Spleen (tissue), 11 donors: ENCODE results near the gene CREM. TPM values are rescaled to one million over a fixed set of nuclear protein-coding genes. Genes with fewer than 3 reads are reported as not detected.

ENCODE experiments used
- DNase-seq: peaks from one replicate; pipeline ENCODE4 v3.0.0-alpha.2; 2020
- H3K27ac ChIP-seq, 8 donors: fragments of 200-600 bp; sonication (generic) in 7 of 8; 1 replicate in 4 of 8; 2 replicates in 4 of 8; pipeline versions ENCODE4 v1.5.0 to v1.8.0; 2016 to 2021; ENCODE audit warnings: inconsistent platforms in 4 of 8, mild to moderate bottlenecking in 4 of 8, moderate library complexity in 1 of 8
- H3K27me3 ChIP-seq, 7 donors: fragments of 200-600 bp; sonication (generic) in 6 of 7; replicated peaks in 1 of 7; 1 replicate in 4 of 7; 2 replicates in 3 of 7; pipeline versions ENCODE4 v1.5.0 to v1.8.0; 2016 to 2021; ENCODE audit warnings: inconsistent platforms in 3 of 7, mild to moderate bottlenecking in 1 of 7
- H3K36me3 ChIP-seq, 6 donors: fragments of 200-600 bp; sonication (generic) in 5 of 6; 1 replicate in 4 of 6; 2 replicates in 2 of 6; pipeline versions ENCODE4 v1.5.0 to v1.8.0; 2016 to 2021; ENCODE audit warnings: inconsistent platforms in 2 of 6
- H3K4me1 ChIP-seq, 6 donors: fragments of 200-600 bp; sonication (generic) in 5 of 6; 1 replicate in 3 of 6; 2 replicates in 3 of 6; pipeline versions ENCODE4 v1.5.0 to v1.8.0; 2016 to 2021; ENCODE audit warnings: inconsistent platforms in 3 of 6
- H3K4me3 ChIP-seq, 8 donors: fragments of 200-600 bp; sonication (generic) in 7 of 8; 1 replicate in 4 of 8; 2 replicates in 4 of 8; pipeline versions ENCODE4 v1.5.0 to v1.8.0; 2016 to 2021; ENCODE audit warnings: inconsistent platforms in 4 of 8, mild to moderate bottlenecking in 4 of 8, moderate library complexity in 2 of 8
- H3K9me3 ChIP-seq, 8 donors: fragments of 200-600 bp; sonication (generic) in 7 of 8; 1 replicate in 4 of 8; 2 replicates in 4 of 8; pipeline versions ENCODE4 v1.5.0 to v1.8.0; 2016 to 2021; ENCODE audit warnings: inconsistent platforms in 4 of 8
- CTCF ChIP-seq, 11 experiments: fragments of 200-600 bp in 7 of 11; fragments of 450-650 bp in 4 of 11; sonication (generic) in 4 of 11; IDR thresholded peaks in 8 of 11; conservative IDR thresholded peaks in 3 of 11; 1 replicate in 7 of 11; 2 replicates in 4 of 11; pipeline versions ENCODE4 v1.4.0 to v1.8.0; 2016 to 2021; ENCODE audit warnings: antibody characterized with exemption in 11 of 11, inconsistent platforms in 4 of 11, mild to moderate bottlenecking in 1 of 11
- POLR2A ChIP-seq, 3 donors: fragments of 450-650 bp; IDR thresholded peaks; one replicate each; pipeline ENCODE4 v1.5.1; 2017; ENCODE audit warnings: antibody characterized with exemption in 3 of 3, mild to moderate bottlenecking in 1 of 3
- POLR2AphosphoS5 ChIP-seq, 3 donors: sonication (generic); formaldehyde crosslinking; IDR thresholded peaks; one replicate each; pipeline ENCODE4 v1.5.1; 2017; ENCODE audit warnings: antibody characterized with exemption in 3 of 3
- WGBS, 5 donors: extraction: QIAGEN DNeasy Blood & Tissue Kit in 3 of 5; methylation state at CpG; one replicate each; pipeline versions ENCODE4 v1.1.5 to v1.1.7; 2013 to 2018; 5-methylcytosine and 5-hydroxymethylcytosine counted together
- intact Hi-C: fragments of 100-400 bp; cut with DNase I; formaldehyde crosslinking; loops from one replicate; pipeline ENCODE4 v1.15.0; 2023; ENCODE audit warnings: low total_unique reads
- polyA plus RNA-seq, 3 donors: library from polyadenylated mRNA; stranded (reverse); fragments of 200-250 nt; gene quantifications; one replicate each; pipeline ENCODE4 v1.2.1, GENCODE V29; 2013
- total RNA-seq, 7 donors: library from RNA; depleted of rRNA in 3 of 7; stranded (reverse); fragments of >200 nt in 3 of 7; fragmentation: NEBNext Ultra II Directional in 4 of 7; extraction: Animal tissue kit (Norgen Biotek cat#: 25700) in 4 of 7; gene quantifications; one replicate each; pipeline versions ENCODE4 v1.1.0 to v1.2.1, GENCODE V29; 2016 to 2021
- donor health status: healthy with polysubstance abuse.
- donor health status: DM: no; HTN: no; CAD: no; lungs with moderate emphysema.
- donor health status: DM: no; HTN: no; CAD: no.
- donor health status: Bipolar disorder and iron deficiency.
- donor health status: healthy.
- donor health status: DM: no; HTN: no; CAD: no.
- donor health status: DM: yes; HTN: yes; CAD: no.

Gene CREM
- total and polyA plus RNA-seq, 10 donors: 24.8 to 65.4 (median 41.2) TPM

- intact Hi-C loops: no loop called here
- no peak for DNase-seq
- 76 to 92% (median 85%) methylated on average over 6 of the region's 6 CpGs for WGBS, 5 donors
These were observed 13.5 kb downstream of the CREM start for GRCh38 chr10:35140126-35140525.

GRCh38 chr10:35140727-35141126, 14.1 kb downstream of the CREM start:
- intact Hi-C loops: no loop called here
- no peak for DNase-seq
- Histone ChIP-seq H3K27me3 (no peaks in the 10 kb centered on the region), H3K4me3 (no peak overlapping the region), H3K36me3 (no peaks in the 10 kb centered on the region), H3K9me3 (no peaks in the 10 kb centered on the region), H3K27ac (peak overlapping the region in 5 of 8 donors; percentile 8 to 43 (median 23)), H3K4me1 (peaks cover 0 to 45% (median 23%) of the 10 kb centered on the region in 6 donors)
- 48 to 79% (median 74%) methylated on average over 3 of the region's 3 CpGs for WGBS, 5 donors
- no peak for TF ChIP-seq CTCF (IDR thresholded peaks at IDR 0.05 in 8 of 11, conservative IDR thresholded peaks at IDR 0.05 in 3 of 11)
- TF ChIP-seq POLR2A (IDR thresholded peaks at IDR 0.05): no peak
- TF ChIP-seq POLR2AphosphoS5 (IDR thresholded peaks at IDR 0.05): peak in 1 of 3 donors; percentile 45

More at GRCh38 chr10:35140126-35140525, 13.5 kb downstream of the CREM start:
- Histone ChIP-seq H3K4me1 (peaks cover 0 to 51% (median 24%) of the 10 kb centered on the region in 6 donors), H3K4me3 (no peak overlapping the region), H3K27ac (peak overlapping the region in 3 of 8 donors; percentile 23 to 43 (median 38)), H3K9me3 (no peaks in the 10 kb centered on the region), H3K36me3 (no peaks in the 10 kb centered on the region), H3K27me3 (no peaks in the 10 kb centered on the region)
- no peak for TF ChIP-seq POLR2AphosphoS5 (IDR thresholded peaks at IDR 0.05)
- TF ChIP-seq CTCF (IDR thresholded peaks at IDR 0.05 in 8 of 11, conservative IDR thresholded peaks at IDR 0.05 in 3 of 11): no peak
- TF ChIP-seq POLR2A (IDR thresholded peaks at IDR 0.05): no peak

- Histone ChIP-seq H3K4me1 (peaks cover 0 to 47% (median 29%) of the 10 kb centered on the region in 6 donors), H3K9me3 (no peaks in the 10 kb centered on the region), H3K27ac (peak overlapping the region in 4 of 8 donors; percentile 1 to 50 (median 28)), H3K4me3 (no peak overlapping the region), H3K27me3 (no peaks in the 10 kb centered on the region), H3K36me3 (no peaks in the 10 kb centered on the region)
- intact Hi-C loops: no loop called here
- TF ChIP-seq CTCF (IDR thresholded peaks at IDR 0.05 in 8 of 11, conservative IDR thresholded peaks at IDR 0.05 in 3 of 11) (no peak), POLR2A (IDR thresholded peaks at IDR 0.05) (no peak), POLR2AphosphoS5 (IDR thresholded peaks at IDR 0.05) (no peak)
- 85 to 94% (median 90%) methylated on average over 6 of the region's 6 CpGs for WGBS, 5 donors
- no peak for DNase-seq
These were observed 23.7 kb downstream of the CREM start for GRCh38 chr10:35150308-35150707.

GRCh38 chr10:35152992-35153391, 26.3 kb downstream of the CREM start:
- no peaks in the 10 kb centered on the region for H3K36me3 ChIP-seq
- peaks cover 0 to 47% (median 29%) of the 10 kb centered on the region in 6 donors for H3K4me1 ChIP-seq
- DNase-seq: no peak
- no peak overlapping the region for H3K4me3 ChIP-seq
- WGBS, 5 donors: 85 to 92% (median 86%) methylated on average over 3 of the region's 3 CpGs
- no peaks in the 10 kb centered on the region for H3K9me3 ChIP-seq
- H3K27ac ChIP-seq: peak overlapping the region in 1 of 8 donors; percentile 14
- no peaks in the 10 kb centered on the region for H3K27me3 ChIP-seq
- TF ChIP-seq POLR2AphosphoS5 (IDR thresholded peaks at IDR 0.05) (no peak), POLR2A (IDR thresholded peaks at IDR 0.05) (no peak), CTCF (IDR thresholded peaks at IDR 0.05 in 8 of 11, conservative IDR thresholded peaks at IDR 0.05 in 3 of 11) (no peak)
- intact Hi-C loops: no loop called here
